NCI-H146 (cell line): ENCODE measurements around the gene CHRNA10.

Experiments
- DNase-seq: peaks from one replicate; lab custom pipeline; 2025; lab: John Stamatoyannopoulos, UW

Gene CHRNA10, protein sequence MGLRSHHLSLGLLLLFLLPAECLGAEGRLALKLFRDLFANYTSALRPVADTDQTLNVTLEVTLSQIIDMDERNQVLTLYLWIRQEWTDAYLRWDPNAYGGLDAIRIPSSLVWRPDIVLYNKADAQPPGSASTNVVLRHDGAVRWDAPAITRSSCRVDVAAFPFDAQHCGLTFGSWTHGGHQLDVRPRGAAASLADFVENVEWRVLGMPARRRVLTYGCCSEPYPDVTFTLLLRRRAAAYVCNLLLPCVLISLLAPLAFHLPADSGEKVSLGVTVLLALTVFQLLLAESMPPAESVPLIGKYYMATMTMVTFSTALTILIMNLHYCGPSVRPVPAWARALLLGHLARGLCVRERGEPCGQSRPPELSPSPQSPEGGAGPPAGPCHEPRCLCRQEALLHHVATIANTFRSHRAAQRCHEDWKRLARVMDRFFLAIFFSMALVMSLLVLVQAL

DNA sequence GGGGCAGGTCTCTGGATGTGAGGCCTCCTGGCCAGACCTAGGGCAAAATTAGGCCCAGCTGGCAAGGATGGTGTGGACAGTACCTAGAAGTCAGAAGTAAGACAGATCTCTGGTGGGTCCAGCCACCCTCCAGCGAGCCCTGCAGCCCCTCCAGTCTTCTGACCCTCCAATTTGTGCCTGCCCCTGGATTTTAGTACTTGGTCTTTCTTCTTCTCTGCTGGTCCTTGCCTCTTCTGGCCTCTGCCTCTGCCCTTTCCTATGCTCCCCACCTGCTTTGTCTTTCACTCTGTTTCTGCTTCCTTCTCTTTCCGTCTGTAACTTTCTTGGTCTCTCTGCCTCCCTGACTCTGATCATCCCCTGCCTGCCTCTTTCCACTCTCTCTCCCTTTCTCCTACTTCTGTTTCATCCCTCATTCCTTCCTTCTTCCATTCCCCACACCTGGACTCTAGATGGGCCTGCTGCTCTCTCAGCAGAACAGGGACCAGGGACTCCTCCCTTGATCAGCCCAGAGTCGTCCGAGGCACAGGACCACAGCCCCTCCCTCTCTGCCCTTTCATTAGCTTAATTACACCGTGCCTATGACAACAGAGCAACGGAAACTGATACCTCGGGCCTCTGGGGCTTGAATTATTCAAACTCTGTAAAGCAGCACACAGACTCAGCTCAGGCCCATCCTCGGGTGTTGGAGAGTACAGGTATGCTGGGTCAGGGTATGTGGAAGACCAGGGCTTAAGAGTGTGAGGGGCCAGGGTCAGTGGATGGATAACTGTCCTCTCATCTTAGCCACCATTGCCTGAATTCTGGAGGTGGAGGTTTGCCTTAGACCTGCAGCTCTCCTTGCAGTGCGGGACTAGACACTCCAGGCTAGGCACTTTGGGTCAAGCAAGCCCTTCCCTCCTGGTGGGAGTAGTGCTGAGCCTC lies at the start of gene CHRNA10:
Gene CHRNA10, minus strand, starts transcription at position 51 of the 921 bp plus-strand sequence. CDS start 72 bp downstream, outside the sequence.
- peak; percentile 40 for DNase-seq

DNA sequence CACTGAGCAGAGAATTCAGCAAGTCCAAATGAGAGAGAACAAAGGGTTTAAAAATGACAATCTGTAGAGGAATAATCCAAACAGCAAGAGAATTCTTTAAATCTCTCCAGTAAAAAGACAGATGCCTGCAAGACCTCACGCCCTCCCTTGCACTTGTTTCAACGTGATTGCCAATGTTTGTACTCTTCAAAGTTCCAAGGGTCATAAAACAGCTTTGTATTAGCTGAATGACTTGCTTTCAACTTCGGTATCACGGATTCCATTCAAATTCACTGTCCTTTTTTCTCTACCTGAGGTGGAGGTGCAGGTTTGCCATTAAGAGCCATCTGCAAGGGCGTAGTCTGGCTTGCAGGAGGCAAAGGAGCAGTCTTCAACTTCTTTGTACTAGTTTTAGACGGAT lies 41.1 kb upstream of the CHRNA10 start:
- DNase-seq: no peak

DNA sequence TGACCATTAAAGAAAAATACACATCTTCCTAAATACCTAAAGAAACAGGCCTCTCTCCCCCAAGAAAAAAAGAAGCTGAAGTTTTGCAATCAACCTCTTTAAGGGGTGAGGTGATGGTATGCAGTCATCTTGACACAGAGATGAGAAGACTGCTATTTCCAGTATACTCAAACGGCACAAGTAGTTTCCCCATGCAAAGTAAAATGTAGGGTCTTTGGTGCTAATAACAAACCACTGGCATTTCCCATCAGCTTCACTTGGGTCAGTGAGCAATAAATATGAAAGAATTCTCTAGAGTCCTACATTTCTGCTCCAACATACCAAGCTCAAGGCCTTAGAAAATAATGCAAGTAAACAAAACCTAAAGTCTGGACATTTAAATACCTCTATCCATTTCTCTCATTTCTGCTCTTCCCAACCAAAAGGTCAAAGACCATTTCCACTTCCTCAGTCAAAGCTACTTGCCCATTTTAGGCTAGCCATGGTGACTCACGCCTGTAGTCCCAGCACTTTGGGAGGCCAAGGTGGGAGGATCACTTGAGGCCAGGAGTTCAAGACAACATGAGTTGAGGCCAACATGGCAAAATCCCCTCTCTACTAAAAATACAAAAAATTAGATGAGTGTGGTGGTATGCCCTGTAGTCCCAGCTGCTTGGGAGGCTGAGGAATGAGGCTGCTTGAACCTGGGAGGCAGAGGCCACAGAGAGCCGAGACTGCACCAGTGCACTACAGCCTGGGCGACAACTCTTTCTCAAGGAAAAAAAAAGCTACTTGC lies 39.5 kb upstream of the CHRNA10 start:
- no peak for DNase-seq

DNA sequence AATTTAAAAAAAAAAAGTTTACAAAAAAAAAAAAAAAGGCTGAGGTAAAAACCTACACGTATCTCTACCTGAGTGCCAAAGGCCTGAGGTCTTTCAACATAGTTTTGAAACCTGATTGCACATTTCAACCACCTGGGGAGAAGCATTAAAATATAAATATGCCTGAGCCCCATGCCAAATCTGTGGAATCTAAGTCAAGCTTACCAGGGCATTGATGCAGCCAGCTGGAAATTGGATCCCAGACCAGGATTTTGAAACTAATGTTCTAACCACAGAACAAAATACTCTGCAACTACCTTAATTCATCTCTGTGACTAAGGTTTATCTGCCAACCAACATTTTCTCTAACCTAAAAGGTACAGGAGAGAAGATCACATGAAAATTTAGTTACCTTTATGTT lies 38.8 kb upstream of the CHRNA10 start:
- DNase-seq: no peak

GRCh38 chr11:3707176-3707575 lies 36.0 kb upstream of the CHRNA10 start:
- DNase-seq: no peak

DNA sequence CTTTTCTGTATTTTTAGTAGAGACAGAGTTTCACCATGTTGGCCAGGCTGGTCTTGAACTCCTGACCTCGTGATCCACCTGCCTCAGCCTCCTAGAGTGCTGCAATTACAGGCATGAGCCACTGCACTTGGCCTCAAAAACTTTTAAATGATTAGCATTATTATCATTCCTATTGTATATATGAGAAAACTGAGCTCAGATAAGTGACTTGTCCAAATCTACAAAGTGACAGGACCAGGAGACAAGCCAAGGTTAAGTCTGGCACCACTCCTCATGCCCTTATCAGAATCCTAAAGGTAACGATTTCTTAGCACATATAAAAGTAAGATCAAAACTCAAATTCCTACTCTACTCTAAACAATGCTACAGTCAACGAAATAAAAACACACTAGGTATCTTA lies 32.2 kb upstream of the CHRNA10 start:
- no peak for DNase-seq

- DNase-seq: no peak
These were observed 29.7 kb upstream of the CHRNA10 start for GRCh38 chr11:3700910-3701309.

- DNase-seq: no peak
These were observed 29.2 kb upstream of the CHRNA10 start for GRCh38 chr11:3700410-3700809.

DNA sequence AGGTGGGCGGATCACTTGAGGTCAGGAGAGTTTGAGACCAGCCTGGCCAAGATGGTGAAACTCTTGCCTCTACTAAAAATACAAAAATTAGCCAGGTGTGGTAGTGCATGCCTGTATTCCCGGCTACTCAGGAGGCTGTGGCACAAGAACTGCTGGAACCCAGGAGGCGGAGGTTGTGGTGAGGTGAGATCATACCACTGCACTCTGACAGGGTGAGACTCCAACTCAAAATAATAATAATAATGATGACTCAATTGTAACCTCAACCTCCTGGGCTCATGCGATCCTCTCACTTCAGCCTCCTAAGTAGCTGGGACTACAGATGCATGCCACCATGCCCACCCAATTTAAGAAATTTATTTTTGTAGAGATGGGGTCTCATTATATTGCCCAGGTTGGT lies 15.6 kb upstream of the CHRNA10 start:
- no peak for DNase-seq

- DNase-seq: no peak
These were observed 14.7 kb upstream of the CHRNA10 start for GRCh38 chr11:3685923-3686322.

GRCh38 chr11:3684819-3685172 lies 13.6 kb upstream of the CHRNA10 start:
- DNase-seq: no peak

GRCh38 chr11:3684129-3684818 lies 13.1 kb upstream of the CHRNA10 start:
- DNase-seq: no peak

DNA sequence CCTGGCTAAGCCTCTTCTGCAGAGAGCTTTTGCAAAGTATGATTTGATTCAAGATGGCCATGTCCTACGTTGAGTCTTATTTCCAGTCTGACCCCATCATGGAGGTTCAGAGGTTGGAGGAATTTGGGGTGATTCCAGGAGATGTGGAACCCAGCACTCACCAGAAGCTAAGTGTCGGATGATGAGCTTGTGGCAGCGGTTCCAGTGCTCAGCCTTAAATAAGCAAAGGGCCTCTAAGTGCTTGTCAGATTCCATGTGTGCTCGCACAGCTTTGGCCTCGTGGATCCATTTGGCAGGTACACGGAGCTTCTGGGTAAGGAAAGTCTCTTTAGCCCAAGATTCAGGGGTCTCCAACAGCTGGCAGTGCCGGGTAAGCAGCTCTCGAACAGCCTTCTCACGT lies 11.9 kb upstream of the CHRNA10 start:
- no peak for DNase-seq

DNA sequence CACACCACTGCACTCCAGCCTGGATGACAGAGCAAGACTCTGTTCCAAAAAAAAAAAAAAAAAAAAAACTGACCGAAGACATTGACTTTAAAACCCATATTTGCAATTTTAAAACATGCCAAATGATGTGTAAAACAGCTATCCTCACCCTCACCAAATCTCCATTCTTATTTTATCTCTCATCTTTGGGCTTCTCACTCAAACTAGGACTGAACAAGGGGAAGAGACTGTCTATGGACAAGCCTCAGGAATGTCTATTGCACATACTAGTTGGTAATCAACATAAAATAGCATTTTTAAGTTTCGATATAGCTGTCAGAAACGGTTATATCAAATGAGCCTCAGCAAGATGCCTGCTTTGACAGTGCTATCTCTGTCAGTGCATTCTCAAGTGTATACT lies 7.9 kb upstream of the CHRNA10 start:
- DNase-seq: no peak

GRCh38 chr11:3675971-3676370 lies 4.8 kb upstream of the CHRNA10 start:
- DNase-seq: no peak

- DNase-seq: no peak
These were observed 3.0 kb upstream of the CHRNA10 start for GRCh38 chr11:3674189-3674588.

GRCh38 chr11:3669742-3670183 lies 1.4 kb downstream of the CHRNA10 start:
- no peak for DNase-seq

DNA sequence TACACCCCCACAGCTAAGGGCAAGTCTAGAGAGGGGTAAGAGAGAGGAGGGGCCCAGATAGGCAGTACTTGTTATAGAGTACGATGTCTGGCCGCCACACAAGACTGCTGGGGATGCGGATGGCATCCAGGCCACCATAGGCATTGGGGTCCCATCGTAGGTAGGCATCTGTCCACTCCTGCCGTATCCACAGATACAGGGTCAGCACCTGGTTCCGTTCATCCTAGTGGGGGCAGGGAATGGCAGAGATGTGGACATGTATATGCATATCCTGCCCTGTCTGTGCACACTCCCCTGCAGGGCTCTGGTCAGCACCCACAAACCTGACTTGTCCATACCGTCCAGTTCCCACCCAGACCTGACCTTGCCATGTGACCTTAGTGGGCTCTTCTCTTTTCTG lies 2.1 kb downstream of the CHRNA10 start:
- no peak for DNase-seq

- no peak for DNase-seq
These were observed 3.8 kb downstream of the CHRNA10 start for GRCh38 chr11:3667149-3668035.

- DNase-seq: no peak
These were observed 5.1 kb downstream of the CHRNA10 start for GRCh38 chr11:3666023-3666530.
